Panc1 (cell line): ENCODE results near the gene PKD1L1. TPM values are rescaled to one million over a fixed set of nuclear protein-coding genes. Genes with fewer than 3 reads are reported as not detected.

Source experiments
- ATAC-seq: fragments of 200-7000 bp; cut with Tn5 transposase; 2 replicates; pipeline ENCODE4 v1.9.1; 2020; ENCODE audit warnings: mild to moderate bottlenecking, moderate library complexity
- BruUV-seq: library from RNA; stranded (reverse); fragments of 400-500 nt; replicated peaks from 2 replicates; lab custom pipeline; 2021; lab: Mats Ljungman, UMichigan
- CTCF ChIA-PET: fragments of 300-600 bp; sonication (Branson Sonifier 250); formaldehyde crosslinking; loops from one replicate; lab custom pipeline; 2022; ENCODE audit warnings: antibody characterized with exemption; lab: Charles Lee
- POLR2A ChIA-PET: fragments of 300-600 bp; sonication (Branson Sonifier 250); formaldehyde crosslinking; loops from one replicate; lab custom pipeline; 2022; ENCODE audit warnings: antibody characterized with exemption; lab: Charles Lee
- DNase-seq: peaks from one replicate; pipeline ENCODE4 v3.0.0-alpha.2; 2010; ENCODE audit warnings: low read depth, low spot score
- H3K27ac ChIP-seq: 2 replicates; pipeline ENCODE4 v1.5.1; 2011; ENCODE audit warnings: mild to moderate bottlenecking, low read length, inconsistent platforms
- H3K27me3 ChIP-seq: fragments of 200-500 bp; sonication (Bioruptor generic); 2 replicates; pipeline ENCODE4 v1.6.0; 2014; ENCODE audit warnings: low read length, inconsistent platforms; ENCODE audit not compliant: control insufficient read depth, insufficient read depth
- H3K36me3 ChIP-seq: fragments of 200-500 bp; sonication (Bioruptor generic); 2 replicates; pipeline ENCODE4 v1.5.1; 2014; ENCODE audit warnings: inconsistent platforms, mild to moderate bottlenecking, low read length, moderate library complexity; ENCODE audit not compliant: control insufficient read depth, insufficient read depth
- H3K4me1 ChIP-seq: 2 replicates; pipeline ENCODE4 v1.5.1; 2011; ENCODE audit warnings: inconsistent platforms, mild to moderate bottlenecking, low read length, moderate library complexity; ENCODE audit not compliant: control insufficient read depth, insufficient read depth
- H3K4me3 ChIP-seq, 2 experiments: 2 replicates each; pipeline ENCODE4 v1.5.1; 2011 to 2012; ENCODE audit warnings: low read depth in 2 of 2, low read length in 2 of 2, mild to moderate bottlenecking in 2 of 2, inconsistent platforms in 1 of 2, moderate library complexity in 1 of 2
- H3K9me3 ChIP-seq: fragments of 200-500 bp; sonication (Bioruptor generic); 2 replicates; pipeline ENCODE4 v1.5.1; 2014; ENCODE audit warnings: low read depth, mild to moderate bottlenecking, inconsistent platforms, low read length, moderate library complexity; ENCODE audit not compliant: control insufficient read depth, insufficient read depth
- POLR2AphosphoS5 ChIP-seq: IDR thresholded peaks from 2 replicates; pipeline ENCODE4 v1.6.1; 2012; ENCODE audit warnings: mild to moderate bottlenecking, low read depth, low read length, moderate library complexity
- TCF7L2 ChIP-seq: IDR thresholded peaks from 2 replicates; pipeline ENCODE4 v1.6.1; 2011; ENCODE audit warnings: mild to moderate bottlenecking, low read depth, low read length, inconsistent platforms
- in situ Hi-C: cut with HindIII; loops from 2 replicates; pipeline ENCODE4 v1.10.0; 2016; ENCODE audit warnings: low sequenced_read_pairs, low pct_unique_long_range_greater_than_20kb
- intact Hi-C: fragments of 100-400 bp; cut with micrococcal nuclease; formaldehyde crosslinking; loops from one replicate; pipeline ENCODE4 v1.10.0; 2022; ENCODE audit not compliant: unreplicated experiment
- total RNA-seq: library from RNA; stranded (reverse); gene quantifications from one replicate; pipeline ENCODE4 v1.2.1, GENCODE V29; 2021; ENCODE audit not compliant: unreplicated experiment
- TF ChIP-seq, protein P1 (sequence below), 2 experiments: IDR thresholded peaks; 2 replicates each; pipeline ENCODE4 v1.6.1; 2011 to 2012; ENCODE audit warnings: low read depth in 2 of 2, control low read depth in 1 of 2, low read length in 1 of 2, mild to moderate bottlenecking in 1 of 2, moderate library complexity in 1 of 2; ENCODE audit not compliant: insufficient read depth in 1 of 2
- TF ChIP-seq, protein P2 (sequence below): fragments of 450-650 bp; IDR thresholded peaks from 2 replicates; pipeline ENCODE4 v1.5.1; 2017; ENCODE audit warnings: mild to moderate bottlenecking

The PKD1L1 gene
- total RNA-seq, 1 experiment from 2014 or later = 2.2 TPM

DNA sequence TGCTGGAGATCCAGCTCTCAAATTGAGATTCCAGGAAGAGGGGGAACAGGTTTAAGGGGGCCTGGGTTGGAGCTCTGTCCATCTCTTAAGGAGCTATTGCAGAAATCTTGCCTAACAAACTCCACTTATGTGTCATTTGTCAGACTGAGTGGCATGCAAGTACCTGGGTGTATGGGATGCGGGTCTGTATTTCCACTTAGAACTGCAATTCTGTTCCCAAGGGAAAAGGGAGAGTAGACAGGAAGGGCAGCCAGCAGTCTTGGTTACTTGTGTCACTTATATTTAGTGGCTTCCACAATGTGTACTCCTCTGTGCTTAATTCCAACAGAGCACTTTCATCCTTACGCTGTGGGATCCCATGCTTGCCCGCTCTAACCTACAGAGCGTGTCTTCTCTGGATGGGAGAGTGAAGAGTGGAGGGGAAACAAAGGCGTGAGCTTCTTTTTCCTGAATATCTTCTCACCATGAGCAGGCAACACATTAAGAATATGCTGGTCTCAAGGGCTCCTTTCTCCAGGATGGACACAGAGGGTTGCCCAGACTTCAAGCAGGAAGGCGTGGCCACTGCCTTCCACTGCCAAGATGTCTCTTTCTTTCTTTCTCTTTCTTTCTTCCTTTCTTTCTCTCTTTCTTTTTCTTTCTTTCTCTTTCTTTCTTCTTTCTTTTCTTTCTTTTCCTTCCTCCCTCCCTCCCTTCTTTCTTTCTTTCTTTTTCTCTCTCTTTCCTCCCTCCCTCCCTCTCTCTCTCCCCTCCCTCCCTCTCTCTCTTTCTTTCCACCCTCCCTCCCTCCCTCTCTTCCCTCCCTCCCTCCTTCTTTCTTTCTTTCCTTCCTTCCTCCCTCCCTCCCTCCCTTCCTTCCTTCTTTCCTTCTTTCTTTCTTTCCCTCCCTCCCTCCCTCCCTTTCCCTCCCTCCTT, 212.6 kb downstream of the PKD1L1 start:
- CTCF ChIA-PET = interaction anchor here (0.6 to 0.8 kb wide), 2 partner anchors 23 to 28 kb away, joined by 3 to 14 read pairs; no protein-coding TSS in a partner anchor
- ATAC-seq (no peak), DNase-seq (no peak)
- Histone ChIP-seq H3K27me3 (no peaks in the 10 kb centered on the region), H3K9me3 (no peaks in the 10 kb centered on the region), H3K4me3 (no peak overlapping the region), H3K4me1 (peaks cover 29% of the 10 kb centered on the region), H3K36me3 (no peaks in the 10 kb centered on the region), H3K27ac (peak overlapping the region; percentile 83)
- no TSS peak for BruUV-seq
- TF ChIP-seq POLR2AphosphoS5 (no peak), TCF7L2 (no peak)
- POLR2A ChIA-PET = interaction anchor here (0.6 kb wide), 1 partner anchor 84 kb away, joined by 6 read pairs; no protein-coding TSS in a partner anchor
- in situ Hi-C loops (no loop called here), intact Hi-C loops (no loop called here)

DNA sequence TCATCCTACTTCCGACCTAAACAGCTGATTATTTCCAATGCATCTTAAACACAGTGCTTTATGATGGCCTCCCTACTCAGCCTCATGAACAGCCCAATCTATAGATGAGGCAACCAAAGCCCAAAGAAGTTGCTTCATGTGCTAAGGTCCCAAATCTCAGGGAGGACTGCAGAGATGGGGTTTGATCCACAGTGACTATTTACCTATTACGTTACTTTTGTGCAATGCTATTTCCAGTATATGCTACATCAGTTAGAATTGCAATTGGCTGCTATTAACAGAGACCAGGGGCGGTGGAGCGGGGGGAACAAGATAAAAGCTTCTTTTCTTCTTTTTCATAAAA, 213.3 kb downstream of the PKD1L1 start:
- no peak for ATAC-seq
- ChIA-PET POLR2A (no interaction called here), CTCF (interaction anchor here (0.6 to 0.8 kb wide), 2 partner anchors 23 to 29 kb away, joined by 3 to 14 read pairs; no protein-coding TSS in a partner anchor)
- Histone ChIP-seq H3K36me3 (no peaks in the 10 kb centered on the region), H3K9me3 (no peaks in the 10 kb centered on the region), H3K27ac (peak overlapping the region; percentile 83), H3K4me3 (no peak overlapping the region), H3K27me3 (no peaks in the 10 kb centered on the region), H3K4me1 (peaks cover 29% of the 10 kb centered on the region)
- in situ Hi-C loops = no loop called here
- DNase-seq = no peak
- intact Hi-C loops = no loop called here
- TF ChIP-seq POLR2AphosphoS5 (no peak), TCF7L2 (no peak)
- TF ChIP-seq, protein P1, sequence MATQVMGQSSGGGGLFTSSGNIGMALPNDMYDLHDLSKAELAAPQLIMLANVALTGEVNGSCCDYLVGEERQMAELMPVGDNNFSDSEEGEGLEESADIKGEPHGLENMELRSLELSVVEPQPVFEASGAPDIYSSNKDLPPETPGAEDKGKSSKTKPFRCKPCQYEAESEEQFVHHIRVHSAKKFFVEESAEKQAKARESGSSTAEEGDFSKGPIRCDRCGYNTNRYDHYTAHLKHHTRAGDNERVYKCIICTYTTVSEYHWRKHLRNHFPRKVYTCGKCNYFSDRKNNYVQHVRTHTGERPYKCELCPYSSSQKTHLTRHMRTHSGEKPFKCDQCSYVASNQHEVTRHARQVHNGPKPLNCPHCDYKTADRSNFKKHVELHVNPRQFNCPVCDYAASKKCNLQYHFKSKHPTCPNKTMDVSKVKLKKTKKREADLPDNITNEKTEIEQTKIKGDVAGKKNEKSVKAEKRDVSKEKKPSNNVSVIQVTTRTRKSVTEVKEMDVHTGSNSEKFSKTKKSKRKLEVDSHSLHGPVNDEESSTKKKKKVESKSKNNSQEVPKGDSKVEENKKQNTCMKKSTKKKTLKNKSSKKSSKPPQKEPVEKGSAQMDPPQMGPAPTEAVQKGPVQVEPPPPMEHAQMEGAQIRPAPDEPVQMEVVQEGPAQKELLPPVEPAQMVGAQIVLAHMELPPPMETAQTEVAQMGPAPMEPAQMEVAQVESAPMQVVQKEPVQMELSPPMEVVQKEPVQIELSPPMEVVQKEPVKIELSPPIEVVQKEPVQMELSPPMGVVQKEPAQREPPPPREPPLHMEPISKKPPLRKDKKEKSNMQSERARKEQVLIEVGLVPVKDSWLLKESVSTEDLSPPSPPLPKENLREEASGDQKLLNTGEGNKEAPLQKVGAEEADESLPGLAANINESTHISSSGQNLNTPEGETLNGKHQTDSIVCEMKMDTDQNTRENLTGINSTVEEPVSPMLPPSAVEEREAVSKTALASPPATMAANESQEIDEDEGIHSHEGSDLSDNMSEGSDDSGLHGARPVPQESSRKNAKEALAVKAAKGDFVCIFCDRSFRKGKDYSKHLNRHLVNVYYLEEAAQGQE (IDR thresholded peaks at IDR 0.05; ENCODE audit: insufficient read depth in 1 of 2, low read depth in 2 of 2, low read length in 1 of 2) = no peak
- TF ChIP-seq, protein P2, sequence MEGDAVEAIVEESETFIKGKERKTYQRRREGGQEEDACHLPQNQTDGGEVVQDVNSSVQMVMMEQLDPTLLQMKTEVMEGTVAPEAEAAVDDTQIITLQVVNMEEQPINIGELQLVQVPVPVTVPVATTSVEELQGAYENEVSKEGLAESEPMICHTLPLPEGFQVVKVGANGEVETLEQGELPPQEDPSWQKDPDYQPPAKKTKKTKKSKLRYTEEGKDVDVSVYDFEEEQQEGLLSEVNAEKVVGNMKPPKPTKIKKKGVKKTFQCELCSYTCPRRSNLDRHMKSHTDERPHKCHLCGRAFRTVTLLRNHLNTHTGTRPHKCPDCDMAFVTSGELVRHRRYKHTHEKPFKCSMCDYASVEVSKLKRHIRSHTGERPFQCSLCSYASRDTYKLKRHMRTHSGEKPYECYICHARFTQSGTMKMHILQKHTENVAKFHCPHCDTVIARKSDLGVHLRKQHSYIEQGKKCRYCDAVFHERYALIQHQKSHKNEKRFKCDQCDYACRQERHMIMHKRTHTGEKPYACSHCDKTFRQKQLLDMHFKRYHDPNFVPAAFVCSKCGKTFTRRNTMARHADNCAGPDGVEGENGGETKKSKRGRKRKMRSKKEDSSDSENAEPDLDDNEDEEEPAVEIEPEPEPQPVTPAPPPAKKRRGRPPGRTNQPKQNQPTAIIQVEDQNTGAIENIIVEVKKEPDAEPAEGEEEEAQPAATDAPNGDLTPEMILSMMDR = no peak
- no TSS peak for BruUV-seq
